SK-N-SH (cell line): Measurements from ENCODE around the gene PARD3. TPM values are rescaled to one million over a fixed set of nuclear protein-coding genes. Genes with fewer than 3 reads are reported as not detected.

Source experiments
- CHD2 ChIP-seq: fragments of 150-350 bp; IDR thresholded peaks from 2 replicates; pipeline ENCODE4 v1.6.1; 2018; ENCODE audit warnings: low read length; ENCODE audit not compliant: partially characterized antibody
- ELF1 ChIP-seq: IDR thresholded peaks from 2 replicates; pipeline ENCODE4 v1.4.0; 2012
- EP300 ChIP-seq, 2 experiments: IDR thresholded peaks; 2 replicates each; pipeline versions ENCODE4 v1.4.0 to v1.6.1; 2012; ENCODE audit warnings: borderline replicate concordance in 1 of 2, low read depth in 1 of 2, low read length in 1 of 2
- FOSL2 ChIP-seq: IDR thresholded peaks from 2 replicates; pipeline ENCODE4 v1.4.0; 2012; ENCODE audit warnings: low read depth, mild to moderate bottlenecking, moderate library complexity, borderline replicate concordance
- FOXM1 ChIP-seq: IDR thresholded peaks from 2 replicates; pipeline ENCODE4 v1.4.0; 2012; ENCODE audit warnings: low read depth, mild to moderate bottlenecking
- GABPA ChIP-seq: IDR thresholded peaks from 2 replicates; pipeline ENCODE4 v1.4.0; 2012; ENCODE audit warnings: low read depth, mild to moderate bottlenecking
- GATA2 ChIP-seq: sonication (generic); formaldehyde crosslinking; IDR thresholded peaks from 2 replicates; pipeline ENCODE4 v1.5.0; 2020; ENCODE audit warnings: mild to moderate bottlenecking, missing genetic modification reagents
- JUND ChIP-seq: IDR thresholded peaks from 2 replicates; pipeline ENCODE4 v1.4.0; 2012
- MXI1 ChIP-seq: IDR thresholded peaks from 2 replicates; pipeline ENCODE4 v1.6.1; 2012; ENCODE audit warnings: mild to moderate bottlenecking, low read depth, low read length, improper control_type of control experiment
- NRF1 ChIP-seq: IDR thresholded peaks from 2 replicates; pipeline ENCODE4 v1.6.1; 2012; ENCODE audit warnings: low read depth, mild to moderate bottlenecking, low read length
- PBX3 ChIP-seq: IDR thresholded peaks from 2 replicates; pipeline ENCODE4; 2012
- POLR2AphosphoS5 ChIP-seq: IDR thresholded peaks from 2 replicates; pipeline ENCODE4 v1.6.1; 2012; ENCODE audit warnings: low read depth, low read length
- RCOR1 ChIP-seq: fragments of 150-350 bp; IDR thresholded peaks from 2 replicates; pipeline ENCODE4 v1.6.1; 2017; ENCODE audit warnings: antibody characterized with exemption, low read length
- REST ChIP-seq: IDR thresholded peaks from 2 replicates; pipeline ENCODE4 v1.6.1; 2012; ENCODE audit warnings: mild to moderate bottlenecking, low read depth, low read length, moderate library complexity
- RFX5 ChIP-seq: IDR thresholded peaks from 2 replicates; pipeline ENCODE4 v1.6.1; 2012; ENCODE audit warnings: mild to moderate bottlenecking, improper control_type of control experiment, low read length
- RXRA ChIP-seq: IDR thresholded peaks from 2 replicates; pipeline ENCODE4 v1.4.0; 2012; ENCODE audit warnings: low read depth, mild to moderate bottlenecking, borderline replicate concordance
- SIN3A ChIP-seq: IDR thresholded peaks from 2 replicates; pipeline ENCODE4 v1.6.1; 2012; ENCODE audit warnings: low read depth, mild to moderate bottlenecking, low read length, moderate library complexity, borderline replicate concordance
- TAF1 ChIP-seq: IDR thresholded peaks from 2 replicates; pipeline ENCODE4 v1.6.1; 2012; ENCODE audit warnings: low read depth, mild to moderate bottlenecking, low read length, moderate library complexity, borderline replicate concordance
- TEAD4 ChIP-seq: IDR thresholded peaks from 2 replicates; pipeline ENCODE4 v1.4.0; 2012; ENCODE audit warnings: mild to moderate bottlenecking, borderline replicate concordance; ENCODE audit not compliant: insufficient read depth
- USF1 ChIP-seq: IDR thresholded peaks from 2 replicates; pipeline ENCODE4 v1.4.0; 2012; ENCODE audit warnings: low read depth, borderline replicate concordance
- USF2 ChIP-seq: fragments of 150-350 bp; IDR thresholded peaks from 2 replicates; pipeline ENCODE4 v1.6.1; 2017; ENCODE audit warnings: antibody characterized with exemption, low read length, low read depth, borderline replicate concordance
- polyA plus RNA-seq, 3 experiments: library from polyadenylated mRNA; depleted of rRNA; stranded (reverse); fragments of >200 nt; gene quantifications; 2 replicates each; pipeline ENCODE4 v1.2.3, GENCODE V29; 2012

Gene PARD3
- polyA plus RNA-seq, 1 of the 3 experiments (the other 2 are of a cell fraction), result 29.4 TPM

GRCh38 chr10:34696423-34696822 is 118.7 kb downstream of the PARD3 start (continued):
- TF ChIP-seq USF1, result no peak
- no peak for TF ChIP-seq USF2
- no peak for TF ChIP-seq RFX5
- TF ChIP-seq TEAD4, result no peak
- no peak for TF ChIP-seq MXI1
- TF ChIP-seq SIN3A, result no peak
- peak in 1 of 2 experiments; percentile 52; a peak in 1 of 4 replicates for TF ChIP-seq EP300 (IDR thresholded peaks at IDR 0.05; ENCODE audit: borderline replicate concordance in 1 of 2, low read depth in 1 of 2, low read length in 1 of 2)
- no peak; the same call in 1 of the 2 replicates for TF ChIP-seq RXRA
- TF ChIP-seq PBX3, result no peak
- TF ChIP-seq REST, result no peak
- no peak for TF ChIP-seq TAF1
- TF ChIP-seq CHD2, result no peak
- TF ChIP-seq GATA2 (CRISPR knock-in tag), result no peak
- peak; percentile 88 for TF ChIP-seq FOSL2
- TF ChIP-seq FOXM1, result no peak
- no peak for TF ChIP-seq RCOR1
- no peak for TF ChIP-seq NRF1
- TF ChIP-seq POLR2AphosphoS5, result peak; percentile 38; the same call in 1 of the 2 replicates
- TF ChIP-seq JUND, result peak; percentile 90
- no peak for TF ChIP-seq GABPA
- no peak for TF ChIP-seq ELF1
